HCT116 (cell line): Measurements from ENCODE around the gene ACTG1. TPM values are rescaled to one million over a fixed set of nuclear protein-coding genes. Genes with fewer than 3 reads are reported as not detected.

Experiments used
- ATAC-seq: fragments of 200-7000 bp; cut with Tn5 transposase; 2 replicates; pipeline ENCODE4 v1.9.1; 2020; ENCODE audit warnings: mild to moderate bottlenecking, moderate library complexity
- BruUV-seq: library from RNA; stranded (reverse); fragments of 400-500 nt; replicated peaks from 2 replicates; lab custom pipeline; 2021; lab: Mats Ljungman, UMichigan
- CTCF ChIA-PET: fragments of 300-600 bp; sonication (Branson Sonifier 250); formaldehyde crosslinking; loops from one replicate; lab custom pipeline; 2021; ENCODE audit warnings: antibody characterized with exemption; lab: Charles Lee
- POLR2A ChIA-PET: fragments of 300-600, 350-600 bp; sonication (Branson Sonifier 250); formaldehyde crosslinking; loops from one replicate; lab custom pipeline; 2021; ENCODE audit warnings: antibody characterized with exemption; lab: Charles Lee
- RAD21 ChIA-PET, 2 experiments: fragments of 300-600 bp; sonication (Branson Sonifier 250); formaldehyde crosslinking; loops; one replicate each; lab custom pipeline; 2023; ENCODE audit warnings: low total read pairs in 2 of 2; ENCODE audit not compliant: uncharacterized antibody in 2 of 2, unreplicated experiment in 2 of 2, low non-redundant PET in 1 of 2; lab: Charles Lee
- DNase-seq: peaks from one replicate; pipeline ENCODE4 v3.0.0-alpha.2; 2010; ENCODE audit warnings: low read depth, low spot score
- H2AFZ ChIP-seq: fragments of 200-600 bp; shearing (Covaris generic), sonication (generic); 2 replicates; pipeline ENCODE4 v1.6.1; 2017; ENCODE audit warnings: low read depth, mixed run types, mixed read lengths, antibody characterized with exemption, low read length; ENCODE audit not compliant: poor library complexity, severe bottlenecking
- H3K27ac ChIP-seq: 2 replicates; pipeline ENCODE4 v1.5.1; 2012; ENCODE audit warnings: low read depth, low read length
- H3K27me3 ChIP-seq: fragments of 200-600 bp; sonication (generic); 2 replicates; pipeline ENCODE4 v1.6.1; 2016; ENCODE audit warnings: mixed run types, low read length, mixed read lengths; ENCODE audit not compliant: insufficient read depth
- H3K36me3 ChIP-seq, 2 experiments: fragments of 200-500 bp in 1 of 2; fragments of 200-600 bp in 1 of 2; sonication (Bioruptor generic) in 1 of 2; sonication (generic) in 1 of 2; 2 replicates each; pipeline versions ENCODE4 v1.5.1 to v1.6.1; 2014 to 2016; ENCODE audit warnings: low read length in 2 of 2, inconsistent platforms in 1 of 2, mixed read lengths in 1 of 2, mixed run types in 1 of 2; ENCODE audit not compliant: insufficient read depth in 2 of 2, control insufficient read depth in 1 of 2
- H3K4me1 ChIP-seq, 2 experiments: fragments of 200-600 bp in 1 of 2; sonication (generic) in 1 of 2; 2 replicates each; pipeline versions ENCODE4 v1.5.1 to v1.6.1; 2012 to 2017; ENCODE audit warnings: low read length in 2 of 2, inconsistent platforms in 1 of 2, mild to moderate bottlenecking in 1 of 2, mixed read lengths in 1 of 2, mixed run types in 1 of 2, moderate library complexity in 1 of 2; ENCODE audit not compliant: insufficient read depth in 2 of 2, control insufficient read depth in 1 of 2
- H3K4me2 ChIP-seq: fragments of 200-600 bp; sonication (generic); 2 replicates; pipeline ENCODE4 v1.6.1; 2017; ENCODE audit warnings: mixed run types, low read length, mixed read lengths
- H3K4me3 ChIP-seq, 2 experiments: fragments of 200-600 bp in 1 of 2; sonication (generic) in 1 of 2; replicated peaks in 1 of 2; 2 replicates each; pipeline ENCODE4 v1.5.1; 2011 to 2016; ENCODE audit warnings: low read length in 2 of 2, control low read depth in 1 of 2, low read depth in 1 of 2, mild to moderate bottlenecking in 1 of 2, mixed read lengths in 1 of 2, mixed run types in 1 of 2
- H3K79me2 ChIP-seq: fragments of 200-600 bp; sonication (generic); 2 replicates; pipeline ENCODE4 v1.6.1; 2017; ENCODE audit warnings: mild to moderate bottlenecking, mixed run types, low read length, moderate library complexity, mixed read lengths; ENCODE audit not compliant: insufficient read depth
- H3K9ac ChIP-seq: fragments of 200-600 bp; sonication (generic); 2 replicates; pipeline ENCODE4 v1.6.1; 2016; ENCODE audit warnings: low read length, mixed read lengths
- H3K9me2 ChIP-seq: fragments of 200-600 bp; sonication (generic), shearing (Covaris generic); 2 replicates; pipeline ENCODE4 v1.6.1; 2017; ENCODE audit warnings: mixed run types, mild to moderate bottlenecking, moderate library complexity; ENCODE audit not compliant: insufficient read depth
- H3K9me3 ChIP-seq, 2 experiments: fragments of 200-500 bp in 1 of 2; fragments of 200-600 bp in 1 of 2; sonication (Bioruptor generic) in 1 of 2; sonication (generic) in 1 of 2; 2 replicates each; pipeline ENCODE4 v1.6.1; 2014 to 2017; ENCODE audit warnings: low read length in 2 of 2, mixed read lengths in 2 of 2, inconsistent platforms in 1 of 2, low read depth in 1 of 2, mild to moderate bottlenecking in 1 of 2, mixed run types in 1 of 2, moderate library complexity in 1 of 2; ENCODE audit not compliant: control insufficient read depth in 1 of 2, insufficient read depth in 1 of 2
- H4K20me1 ChIP-seq: fragments of 200-600 bp; sonication (generic), shearing (Covaris generic); 2 replicates; pipeline ENCODE4 v1.6.1; 2017; ENCODE audit warnings: mixed run types, mild to moderate bottlenecking, moderate library complexity; ENCODE audit not compliant: insufficient read depth
- CBX3 ChIP-seq: IDR thresholded peaks from 2 replicates; pipeline ENCODE4 v1.6.1; 2012; ENCODE audit warnings: low read depth
- CEBPB ChIP-seq: IDR thresholded peaks from 2 replicates; pipeline ENCODE4 v1.6.1; 2012; ENCODE audit warnings: low read depth
- ELF1 ChIP-seq: IDR thresholded peaks from 2 replicates; pipeline ENCODE4 v1.6.1; 2012; ENCODE audit warnings: low read depth, borderline replicate concordance
- EZH2 ChIP-seq: fragments of 200-600 bp; sonication (generic); IDR thresholded peaks from 2 replicates; pipeline ENCODE4 v1.6.1; 2017; ENCODE audit warnings: antibody characterized with exemption, mixed run types
- EZH2phosphoT487 ChIP-seq: fragments of 200-600 bp; IDR thresholded peaks from 2 replicates; pipeline ENCODE4 v1.6.1; 2018; ENCODE audit warnings: antibody characterized with exemption, borderline replicate concordance
- JUND ChIP-seq: IDR thresholded peaks from 2 replicates; pipeline ENCODE4 v1.6.1; 2012
- POLR2AphosphoS5 ChIP-seq: IDR thresholded peaks from 2 replicates; pipeline ENCODE4 v1.6.1; 2011; ENCODE audit warnings: mild to moderate bottlenecking, low read depth, low read length, moderate library complexity
- RAD21 ChIP-seq: IDR thresholded peaks from 2 replicates; pipeline ENCODE4 v1.6.1; 2012; ENCODE audit warnings: low read depth, mild to moderate bottlenecking
- REST ChIP-seq: IDR thresholded peaks from 2 replicates; pipeline ENCODE4 v1.6.1; 2012; ENCODE audit warnings: low read depth
- SIN3A ChIP-seq: IDR thresholded peaks from 2 replicates; pipeline ENCODE4 v1.6.1; 2012; ENCODE audit warnings: low read depth
- SP1 ChIP-seq: IDR thresholded peaks from 2 replicates; pipeline ENCODE4 v1.6.1; 2012; ENCODE audit warnings: low read depth
- SRF ChIP-seq: IDR thresholded peaks from 2 replicates; pipeline ENCODE4 v1.6.1; 2012; ENCODE audit warnings: low read depth
- TCF7L2 ChIP-seq: IDR thresholded peaks from 2 replicates; pipeline ENCODE4 v1.7.0; 2011; ENCODE audit warnings: borderline replicate concordance, inconsistent platforms; ENCODE audit not compliant: insufficient read depth, insufficient read length; ENCODE audit errors: extremely low read depth
- YY1 ChIP-seq: IDR thresholded peaks from 2 replicates; pipeline ENCODE4 v1.6.1; 2011; ENCODE audit warnings: low read length, low read depth, moderate library complexity, mild to moderate bottlenecking; ENCODE audit not compliant: insufficient replicate concordance; ENCODE audit errors: extremely low read depth
- ZNF274 ChIP-seq: fragments of 200-500 bp; sonication (Bioruptor generic); IDR thresholded peaks from 2 replicates; pipeline ENCODE4 v1.6.1; 2014; ENCODE audit warnings: mild to moderate bottlenecking, low read depth, low read length, inconsistent platforms
- intact Hi-C: fragments of 100-400 bp; cut with micrococcal nuclease; formaldehyde crosslinking; loops from 2 replicates; pipeline ENCODE4 v1.10.0; 2022
- total RNA-seq: library from RNA; stranded (reverse); gene quantifications from one replicate; pipeline ENCODE4 v1.2.1, GENCODE V29; 2021; ENCODE audit not compliant: unreplicated experiment
- TF ChIP-seq, protein P1 (sequence below), 3 experiments: fragments of 200-600 bp in 1 of 3; sonication (generic) in 1 of 3; IDR thresholded peaks in 2 of 3; conservative IDR thresholded peaks in 1 of 3; 2 replicates each; pipeline ENCODE4 v1.5.1; 2012 to 2017; ENCODE audit warnings: low read depth in 2 of 3, low read length in 2 of 3, antibody characterized with exemption in 1 of 3, borderline replicate concordance in 1 of 3, control low read depth in 1 of 3, mild to moderate bottlenecking in 1 of 3, mixed read lengths in 1 of 3, mixed run types in 1 of 3, moderate library complexity in 1 of 3; ENCODE audit not compliant: insufficient read depth in 1 of 3
- TF ChIP-seq, protein P2 (sequence below): IDR thresholded peaks from 2 replicates; pipeline ENCODE4 v1.6.1; 2012
- TF ChIP-seq, protein P3 (sequence below): IDR thresholded peaks from 2 replicates; pipeline ENCODE4 v1.6.1; 2011; ENCODE audit warnings: mild to moderate bottlenecking, low read length, moderate library complexity; ENCODE audit not compliant: insufficient replicate concordance; ENCODE audit errors: extremely low read depth

Gene ACTG1
- total RNA-seq, 1 experiment from 2014 or later: 6,223 TPM

GRCh38 chr17:81522491-81523401 is 10.1 kb upstream of the ACTG1 start:
- H3K9me2 ChIP-seq: no peaks in the 10 kb centered on the region
- intact Hi-C loops: no loop called here
- no peaks in the 10 kb centered on the region for H4K20me1 ChIP-seq
- H3K36me3 ChIP-seq: no peaks in the 10 kb centered on the region
- H3K27ac ChIP-seq: no peak overlapping the region
- H3K27me3 ChIP-seq: no peaks in the 10 kb centered on the region
- POLR2A ChIA-PET: no interaction called here
- ATAC-seq (no peak), DNase-seq (no peak)
- RAD21 ChIA-PET: no interaction called here
- TF ChIP-seq JUND: no peak
- TF ChIP-seq, protein P1, sequence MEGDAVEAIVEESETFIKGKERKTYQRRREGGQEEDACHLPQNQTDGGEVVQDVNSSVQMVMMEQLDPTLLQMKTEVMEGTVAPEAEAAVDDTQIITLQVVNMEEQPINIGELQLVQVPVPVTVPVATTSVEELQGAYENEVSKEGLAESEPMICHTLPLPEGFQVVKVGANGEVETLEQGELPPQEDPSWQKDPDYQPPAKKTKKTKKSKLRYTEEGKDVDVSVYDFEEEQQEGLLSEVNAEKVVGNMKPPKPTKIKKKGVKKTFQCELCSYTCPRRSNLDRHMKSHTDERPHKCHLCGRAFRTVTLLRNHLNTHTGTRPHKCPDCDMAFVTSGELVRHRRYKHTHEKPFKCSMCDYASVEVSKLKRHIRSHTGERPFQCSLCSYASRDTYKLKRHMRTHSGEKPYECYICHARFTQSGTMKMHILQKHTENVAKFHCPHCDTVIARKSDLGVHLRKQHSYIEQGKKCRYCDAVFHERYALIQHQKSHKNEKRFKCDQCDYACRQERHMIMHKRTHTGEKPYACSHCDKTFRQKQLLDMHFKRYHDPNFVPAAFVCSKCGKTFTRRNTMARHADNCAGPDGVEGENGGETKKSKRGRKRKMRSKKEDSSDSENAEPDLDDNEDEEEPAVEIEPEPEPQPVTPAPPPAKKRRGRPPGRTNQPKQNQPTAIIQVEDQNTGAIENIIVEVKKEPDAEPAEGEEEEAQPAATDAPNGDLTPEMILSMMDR (IDR thresholded peaks at IDR 0.05 in 2 of 3, conservative IDR thresholded peaks at IDR 0.05 in 1 of 3; ENCODE audit: borderline replicate concordance in 1 of 3, insufficient read depth in 1 of 3, low read depth in 2 of 3, low read length in 2 of 3): no peak
- no peak for TF ChIP-seq SRF
- TF ChIP-seq CBX3: no peak
- TF ChIP-seq, protein P2, sequence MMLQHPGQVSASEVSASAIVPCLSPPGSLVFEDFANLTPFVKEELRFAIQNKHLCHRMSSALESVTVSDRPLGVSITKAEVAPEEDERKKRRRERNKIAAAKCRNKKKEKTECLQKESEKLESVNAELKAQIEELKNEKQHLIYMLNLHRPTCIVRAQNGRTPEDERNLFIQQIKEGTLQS: no peak
- no peak for TF ChIP-seq POLR2AphosphoS5
- no peak for TF ChIP-seq TCF7L2
- TF ChIP-seq ZNF274: no peak
- TF ChIP-seq RAD21: no peak
- TF ChIP-seq ELF1: no peak
- TF ChIP-seq SIN3A: no peak
- no peak for TF ChIP-seq EZH2
- TF ChIP-seq CEBPB: no peak
- TF ChIP-seq REST: no peak
- no peak for TF ChIP-seq YY1
- TF ChIP-seq EZH2phosphoT487: no peak
- TF ChIP-seq, protein P3, sequence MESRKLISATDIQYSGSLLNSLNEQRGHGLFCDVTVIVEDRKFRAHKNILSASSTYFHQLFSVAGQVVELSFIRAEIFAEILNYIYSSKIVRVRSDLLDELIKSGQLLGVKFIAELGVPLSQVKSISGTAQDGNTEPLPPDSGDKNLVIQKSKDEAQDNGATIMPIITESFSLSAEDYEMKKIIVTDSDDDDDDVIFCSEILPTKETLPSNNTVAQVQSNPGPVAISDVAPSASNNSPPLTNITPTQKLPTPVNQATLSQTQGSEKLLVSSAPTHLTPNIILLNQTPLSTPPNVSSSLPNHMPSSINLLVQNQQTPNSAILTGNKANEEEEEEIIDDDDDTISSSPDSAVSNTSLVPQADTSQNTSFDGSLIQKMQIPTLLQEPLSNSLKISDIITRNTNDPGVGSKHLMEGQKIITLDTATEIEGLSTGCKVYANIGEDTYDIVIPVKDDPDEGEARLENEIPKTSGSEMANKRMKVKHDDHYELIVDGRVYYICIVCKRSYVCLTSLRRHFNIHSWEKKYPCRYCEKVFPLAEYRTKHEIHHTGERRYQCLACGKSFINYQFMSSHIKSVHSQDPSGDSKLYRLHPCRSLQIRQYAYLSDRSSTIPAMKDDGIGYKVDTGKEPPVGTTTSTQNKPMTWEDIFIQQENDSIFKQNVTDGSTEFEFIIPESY: no peak
- no peak for TF ChIP-seq SP1
- no TSS peak for BruUV-seq
- H3K9ac ChIP-seq: no peak overlapping the region
- H3K9me3 ChIP-seq: no peaks in the 10 kb centered on the region
- CTCF ChIA-PET: interaction anchor here (0.8 kb wide), 1 partner anchor 38 kb away, joined by 3 read pairs; no protein-coding TSS in a partner anchor
- no peak overlapping the region for H3K4me2 ChIP-seq
- no peak overlapping the region for H3K4me3 ChIP-seq
- H3K4me1 ChIP-seq: peaks cover 31 to 55% of the 10 kb centered on the region in 2 experiments
- H2AFZ ChIP-seq: no peak overlapping the region
- 0 out of 2 replicates have a peak, but pooled peaks cover 5% of the 10 kb centered on the region for H3K79me2 ChIP-seq
